SK-N-SH treated with all-trans-retinoic acid at 6 μM for 48 hours (cell line): Measurements from ENCODE around the gene TMUB2.

Source experiments
- CSRNP3 ChIP-seq: fragments of 250-450 bp; sonication (Bioruptor Pico); IDR thresholded peaks from 2 replicates; pipeline ENCODE4 v1.5.1; 2021; ENCODE audit warnings: mild to moderate bottlenecking, moderate library complexity
- PATZ1 ChIP-seq: fragments of 250-450 bp; sonication (Bioruptor Pico); IDR thresholded peaks from 2 replicates; pipeline ENCODE4 v1.8.0; 2020; ENCODE audit warnings: mild to moderate bottlenecking, moderate library complexity, borderline replicate concordance
- POU6F1 ChIP-seq: fragments of 250-450 bp; sonication (Bioruptor Pico); IDR thresholded peaks from 2 replicates; pipeline ENCODE4 v1.8.0; 2021; ENCODE audit warnings: low read depth, mild to moderate bottlenecking, moderate library complexity, borderline replicate concordance
- RARB ChIP-seq: fragments of 250-450 bp; sonication (Bioruptor Pico); IDR thresholded peaks from 2 replicates; pipeline ENCODE4 v1.8.0; 2021; ENCODE audit warnings: mild to moderate bottlenecking, moderate library complexity
- TOX ChIP-seq: fragments of 250-450 bp; sonication (Bioruptor Pico); IDR thresholded peaks from 2 replicates; pipeline ENCODE4 v1.8.0; 2021; ENCODE audit warnings: mild to moderate bottlenecking, moderate library complexity, borderline replicate concordance
- ZFP30 ChIP-seq: fragments of 450-650 bp; formaldehyde crosslinking; IDR thresholded peaks from 2 replicates; pipeline ENCODE4 v1.5.0; 2022; ENCODE audit warnings: mild to moderate bottlenecking, moderate library complexity
- ZNF70 ChIP-seq: fragments of 450-650 bp; formaldehyde crosslinking; IDR thresholded peaks from 2 replicates; pipeline ENCODE4 v1.5.0; 2020; ENCODE audit warnings: mild to moderate bottlenecking, moderate library complexity

- TF ChIP-seq ZFP30 (no peak), PATZ1 (CRISPR knock-in tag) (no peak), POU6F1 (CRISPR knock-in tag) (no peak), CSRNP3 (no peak), ZNF70 (no peak), RARB (no peak), TOX (no peak)
Measured at GRCh38 chr17:44220213-44221083, 33.7 kb downstream of the TMUB2 start.
